HCT116 (cell line): ENCODE results near the gene CSAD. TPM values are rescaled to one million over a fixed set of nuclear protein-coding genes. Genes with fewer than 3 reads are reported as not detected.

Experiments used
- ATAC-seq: fragments of 200-7000 bp; cut with Tn5 transposase; 2 replicates; pipeline ENCODE4 v1.9.1; 2020; ENCODE audit warnings: mild to moderate bottlenecking, moderate library complexity
- BruUV-seq: library from RNA; stranded (reverse); fragments of 400-500 nt; replicated peaks from 2 replicates; lab custom pipeline; 2021; lab: Mats Ljungman, UMichigan
- CTCF ChIA-PET: fragments of 300-600 bp; sonication (Branson Sonifier 250); formaldehyde crosslinking; loops from one replicate; lab custom pipeline; 2021; ENCODE audit warnings: antibody characterized with exemption; lab: Charles Lee
- POLR2A ChIA-PET: fragments of 300-600, 350-600 bp; sonication (Branson Sonifier 250); formaldehyde crosslinking; loops from one replicate; lab custom pipeline; 2021; ENCODE audit warnings: antibody characterized with exemption; lab: Charles Lee
- RAD21 ChIA-PET, 2 experiments: fragments of 300-600 bp; sonication (Branson Sonifier 250); formaldehyde crosslinking; loops; one replicate each; lab custom pipeline; 2023; ENCODE audit warnings: low total read pairs in 2 of 2; ENCODE audit not compliant: uncharacterized antibody in 2 of 2, unreplicated experiment in 2 of 2, low non-redundant PET in 1 of 2; lab: Charles Lee
- DNase-seq: peaks from one replicate; pipeline ENCODE4 v3.0.0-alpha.2; 2010; ENCODE audit warnings: low read depth, low spot score
- H2AFZ ChIP-seq: fragments of 200-600 bp; shearing (Covaris generic), sonication (generic); 2 replicates; pipeline ENCODE4 v1.6.1; 2017; ENCODE audit warnings: low read depth, mixed run types, mixed read lengths, antibody characterized with exemption, low read length; ENCODE audit not compliant: poor library complexity, severe bottlenecking
- H3K27ac ChIP-seq: 2 replicates; pipeline ENCODE4 v1.5.1; 2012; ENCODE audit warnings: low read depth, low read length
- H3K27me3 ChIP-seq: fragments of 200-600 bp; sonication (generic); 2 replicates; pipeline ENCODE4 v1.6.1; 2016; ENCODE audit warnings: mixed run types, low read length, mixed read lengths; ENCODE audit not compliant: insufficient read depth
- H3K36me3 ChIP-seq, 2 experiments: fragments of 200-500 bp in 1 of 2; fragments of 200-600 bp in 1 of 2; sonication (Bioruptor generic) in 1 of 2; sonication (generic) in 1 of 2; 2 replicates each; pipeline versions ENCODE4 v1.5.1 to v1.6.1; 2014 to 2016; ENCODE audit warnings: low read length in 2 of 2, inconsistent platforms in 1 of 2, mixed read lengths in 1 of 2, mixed run types in 1 of 2; ENCODE audit not compliant: insufficient read depth in 2 of 2, control insufficient read depth in 1 of 2
- H3K4me1 ChIP-seq, 2 experiments: fragments of 200-600 bp in 1 of 2; sonication (generic) in 1 of 2; 2 replicates each; pipeline versions ENCODE4 v1.5.1 to v1.6.1; 2012 to 2017; ENCODE audit warnings: low read length in 2 of 2, inconsistent platforms in 1 of 2, mild to moderate bottlenecking in 1 of 2, mixed read lengths in 1 of 2, mixed run types in 1 of 2, moderate library complexity in 1 of 2; ENCODE audit not compliant: insufficient read depth in 2 of 2, control insufficient read depth in 1 of 2
- H3K4me2 ChIP-seq: fragments of 200-600 bp; sonication (generic); 2 replicates; pipeline ENCODE4 v1.6.1; 2017; ENCODE audit warnings: mixed run types, low read length, mixed read lengths
- H3K4me3 ChIP-seq, 2 experiments: fragments of 200-600 bp in 1 of 2; sonication (generic) in 1 of 2; replicated peaks in 1 of 2; 2 replicates each; pipeline ENCODE4 v1.5.1; 2011 to 2016; ENCODE audit warnings: low read length in 2 of 2, control low read depth in 1 of 2, low read depth in 1 of 2, mild to moderate bottlenecking in 1 of 2, mixed read lengths in 1 of 2, mixed run types in 1 of 2
- H3K79me2 ChIP-seq: fragments of 200-600 bp; sonication (generic); 2 replicates; pipeline ENCODE4 v1.6.1; 2017; ENCODE audit warnings: mild to moderate bottlenecking, mixed run types, low read length, moderate library complexity, mixed read lengths; ENCODE audit not compliant: insufficient read depth
- H3K9ac ChIP-seq: fragments of 200-600 bp; sonication (generic); 2 replicates; pipeline ENCODE4 v1.6.1; 2016; ENCODE audit warnings: low read length, mixed read lengths
- H3K9me2 ChIP-seq: fragments of 200-600 bp; sonication (generic), shearing (Covaris generic); 2 replicates; pipeline ENCODE4 v1.6.1; 2017; ENCODE audit warnings: mixed run types, mild to moderate bottlenecking, moderate library complexity; ENCODE audit not compliant: insufficient read depth
- H3K9me3 ChIP-seq, 2 experiments: fragments of 200-500 bp in 1 of 2; fragments of 200-600 bp in 1 of 2; sonication (Bioruptor generic) in 1 of 2; sonication (generic) in 1 of 2; 2 replicates each; pipeline ENCODE4 v1.6.1; 2014 to 2017; ENCODE audit warnings: low read length in 2 of 2, mixed read lengths in 2 of 2, inconsistent platforms in 1 of 2, low read depth in 1 of 2, mild to moderate bottlenecking in 1 of 2, mixed run types in 1 of 2, moderate library complexity in 1 of 2; ENCODE audit not compliant: control insufficient read depth in 1 of 2, insufficient read depth in 1 of 2
- H4K20me1 ChIP-seq: fragments of 200-600 bp; sonication (generic), shearing (Covaris generic); 2 replicates; pipeline ENCODE4 v1.6.1; 2017; ENCODE audit warnings: mixed run types, mild to moderate bottlenecking, moderate library complexity; ENCODE audit not compliant: insufficient read depth
- CEBPB ChIP-seq: IDR thresholded peaks from 2 replicates; pipeline ENCODE4 v1.6.1; 2012; ENCODE audit warnings: low read depth
- EZH2 ChIP-seq: fragments of 200-600 bp; sonication (generic); IDR thresholded peaks from 2 replicates; pipeline ENCODE4 v1.6.1; 2017; ENCODE audit warnings: antibody characterized with exemption, mixed run types
- FOSL1 ChIP-seq: IDR thresholded peaks from 2 replicates; pipeline ENCODE4 v1.6.1; 2012; ENCODE audit warnings: low read depth
- POLR2AphosphoS5 ChIP-seq: IDR thresholded peaks from 2 replicates; pipeline ENCODE4 v1.6.1; 2011; ENCODE audit warnings: mild to moderate bottlenecking, low read depth, low read length, moderate library complexity
- RAD21 ChIP-seq: IDR thresholded peaks from 2 replicates; pipeline ENCODE4 v1.6.1; 2012; ENCODE audit warnings: low read depth, mild to moderate bottlenecking
- SP1 ChIP-seq: IDR thresholded peaks from 2 replicates; pipeline ENCODE4 v1.6.1; 2012; ENCODE audit warnings: low read depth
- TCF7L2 ChIP-seq: IDR thresholded peaks from 2 replicates; pipeline ENCODE4 v1.7.0; 2011; ENCODE audit warnings: borderline replicate concordance, inconsistent platforms; ENCODE audit not compliant: insufficient read depth, insufficient read length; ENCODE audit errors: extremely low read depth
- YY1 ChIP-seq: IDR thresholded peaks from 2 replicates; pipeline ENCODE4 v1.6.1; 2011; ENCODE audit warnings: low read length, low read depth, moderate library complexity, mild to moderate bottlenecking; ENCODE audit not compliant: insufficient replicate concordance; ENCODE audit errors: extremely low read depth
- ZFX ChIP-seq: fragments of 450-650 bp; IDR thresholded peaks from 2 replicates; pipeline ENCODE4 v1.6.1; 2017
- intact Hi-C: fragments of 100-400 bp; cut with micrococcal nuclease; formaldehyde crosslinking; loops from 2 replicates; pipeline ENCODE4 v1.10.0; 2022
- total RNA-seq: library from RNA; stranded (reverse); gene quantifications from one replicate; pipeline ENCODE4 v1.2.1, GENCODE V29; 2021; ENCODE audit not compliant: unreplicated experiment
- TF ChIP-seq, protein P1 (sequence below): IDR thresholded peaks from 2 replicates; pipeline ENCODE4 v1.6.1; 2012; ENCODE audit warnings: low read depth

The CSAD gene
- total RNA-seq, 1 experiment from 2014 or later: 20.3 TPM

- no peak overlapping the region for H2AFZ ChIP-seq
- CTCF ChIA-PET: interaction anchor here (1.3 to 2.0 kb wide), 2 partner anchors 14 to 119 kb away, joined by 3 to 7 read pairs; no protein-coding TSS in a partner anchor
- no peaks in the 10 kb centered on the region for H3K9me3 ChIP-seq
- DNase-seq (no peak), ATAC-seq (no peak)
- POLR2A ChIA-PET: no interaction called here
- no peak overlapping the region for H3K9ac ChIP-seq
- H3K79me2 ChIP-seq: no peaks in the 10 kb centered on the region
- no TSS peak for BruUV-seq
- TF ChIP-seq TCF7L2: no peak
- TF ChIP-seq CEBPB: no peak
- no peak for TF ChIP-seq YY1
- no peak for TF ChIP-seq ZFX
- no peak for TF ChIP-seq FOSL1
- TF ChIP-seq SP1: no peak
- TF ChIP-seq RAD21: no peak
- TF ChIP-seq, protein P1, sequence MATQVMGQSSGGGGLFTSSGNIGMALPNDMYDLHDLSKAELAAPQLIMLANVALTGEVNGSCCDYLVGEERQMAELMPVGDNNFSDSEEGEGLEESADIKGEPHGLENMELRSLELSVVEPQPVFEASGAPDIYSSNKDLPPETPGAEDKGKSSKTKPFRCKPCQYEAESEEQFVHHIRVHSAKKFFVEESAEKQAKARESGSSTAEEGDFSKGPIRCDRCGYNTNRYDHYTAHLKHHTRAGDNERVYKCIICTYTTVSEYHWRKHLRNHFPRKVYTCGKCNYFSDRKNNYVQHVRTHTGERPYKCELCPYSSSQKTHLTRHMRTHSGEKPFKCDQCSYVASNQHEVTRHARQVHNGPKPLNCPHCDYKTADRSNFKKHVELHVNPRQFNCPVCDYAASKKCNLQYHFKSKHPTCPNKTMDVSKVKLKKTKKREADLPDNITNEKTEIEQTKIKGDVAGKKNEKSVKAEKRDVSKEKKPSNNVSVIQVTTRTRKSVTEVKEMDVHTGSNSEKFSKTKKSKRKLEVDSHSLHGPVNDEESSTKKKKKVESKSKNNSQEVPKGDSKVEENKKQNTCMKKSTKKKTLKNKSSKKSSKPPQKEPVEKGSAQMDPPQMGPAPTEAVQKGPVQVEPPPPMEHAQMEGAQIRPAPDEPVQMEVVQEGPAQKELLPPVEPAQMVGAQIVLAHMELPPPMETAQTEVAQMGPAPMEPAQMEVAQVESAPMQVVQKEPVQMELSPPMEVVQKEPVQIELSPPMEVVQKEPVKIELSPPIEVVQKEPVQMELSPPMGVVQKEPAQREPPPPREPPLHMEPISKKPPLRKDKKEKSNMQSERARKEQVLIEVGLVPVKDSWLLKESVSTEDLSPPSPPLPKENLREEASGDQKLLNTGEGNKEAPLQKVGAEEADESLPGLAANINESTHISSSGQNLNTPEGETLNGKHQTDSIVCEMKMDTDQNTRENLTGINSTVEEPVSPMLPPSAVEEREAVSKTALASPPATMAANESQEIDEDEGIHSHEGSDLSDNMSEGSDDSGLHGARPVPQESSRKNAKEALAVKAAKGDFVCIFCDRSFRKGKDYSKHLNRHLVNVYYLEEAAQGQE: no peak
- no peak for TF ChIP-seq POLR2AphosphoS5
- TF ChIP-seq EZH2: no peak
- intact Hi-C loops: no loop called here
- H3K4me3 ChIP-seq: no peak overlapping the region
- H3K27ac ChIP-seq: no peak overlapping the region
- RAD21 ChIA-PET: no interaction called here
- peak overlapping the region; percentile 32; the same call in 1 of the 2 replicates for H3K4me2 ChIP-seq
- H3K27me3 ChIP-seq: no peaks in the 10 kb centered on the region
- no peaks in the 10 kb centered on the region for H4K20me1 ChIP-seq
- H3K36me3 ChIP-seq: no peaks in the 10 kb centered on the region
- H3K9me2 ChIP-seq: no peaks in the 10 kb centered on the region
- peaks cover 21 to 45% of the 10 kb centered on the region in 2 experiments; a peak in 3 of 4 replicates for H3K4me1 ChIP-seq
Measured at GRCh38 chr12:53173085-53173715, 7.5 kb downstream of the CSAD start.
